HepG2 (cell line): Measurements from ENCODE around the gene MS4A6A. TPM values are rescaled to one million over a fixed set of nuclear protein-coding genes. Genes with fewer than 3 reads are reported as not detected.

Experiments
- ATAC-seq: fragments of 200-7000 bp; cut with Tn5 transposase; 3 replicates; pipeline ENCODE4 v1.9.1; 2020; ENCODE audit warnings: mild to moderate bottlenecking, moderate library complexity
- BruUV-seq: library from RNA; stranded (reverse); fragments of 400-500 nt; replicated peaks from 2 replicates; lab custom pipeline; 2021; lab: Mats Ljungman, UMichigan
- CTCF ChIA-PET: fragments of 300-600 bp; formaldehyde crosslinking; extraction: SDS; loops from one replicate; lab custom pipeline; 2021; ENCODE audit warnings: low total read pairs, inconsistent platforms, low intra/inter-chr PET ratio; lab: Yijun Ruan, JAX
- POLR2A ChIA-PET: fragments of 350-600 bp; sonication (Branson Sonifier 250); formaldehyde crosslinking; loops from one replicate; lab custom pipeline; 2020; ENCODE audit warnings: antibody characterized with exemption, inconsistent platforms; lab: Yijun Ruan, JAX
- DNase-seq: peaks from one replicate; pipeline ENCODE4 v3.0.0-alpha.2; 2015; ENCODE audit warnings: low spot score
- FAIRE-seq: peaks from 3 replicates; lab custom pipeline; 2011; peaks lifted over from hg19 to GRCh38; lab: Jason Lieb, UNC
- H2AFZ ChIP-seq: one replicate; pipeline ENCODE4 v1.6.1; 2011; ENCODE audit warnings: low read length, inconsistent platforms
- H3K27ac ChIP-seq: fragments of 300-600 bp; 3 replicates; pipeline ENCODE4 v1.8.0; 2011; ENCODE audit warnings: mixed run types, mild to moderate bottlenecking, mixed read lengths, low read length, inconsistent platforms; ENCODE audit not compliant: insufficient read depth; ENCODE audit errors: extremely low read length
- H3K27me3 ChIP-seq, 2 experiments: fragments of 200-600 bp in 1 of 2; 2 replicates in 1 of 2; 3 replicates in 1 of 2; pipeline versions ENCODE4 v1.6.0 to v1.8.0; 2011; ENCODE audit warnings: low read length in 2 of 2, mild to moderate bottlenecking in 2 of 2, moderate library complexity in 2 of 2, inconsistent platforms in 1 of 2; ENCODE audit not compliant: insufficient read depth in 2 of 2, control insufficient read depth in 1 of 2
- H3K36me3 ChIP-seq, 2 experiments: fragments of 200-600 bp in 1 of 2; replicated peaks in 1 of 2; 2 replicates in 1 of 2; 3 replicates in 1 of 2; pipeline versions ENCODE4 v1.5.1 to v1.8.0; 2011; ENCODE audit warnings: low read length in 2 of 2, inconsistent platforms in 1 of 2; ENCODE audit not compliant: insufficient read depth in 2 of 2, control insufficient read depth in 1 of 2
- H3K4me1 ChIP-seq: 2 replicates; pipeline ENCODE4 v1.5.1; 2012; ENCODE audit warnings: low read length, inconsistent platforms; ENCODE audit not compliant: insufficient read depth
- H3K4me2 ChIP-seq: 2 replicates; pipeline ENCODE4 v1.6.0; 2011; ENCODE audit warnings: low read depth, low read length, inconsistent platforms
- H3K4me3 ChIP-seq, 3 experiments: fragments of 200-600 bp in 1 of 3; sonication (generic), shearing (Covaris generic) in 1 of 3; replicated peaks in 1 of 3; 2 replicates each; pipeline ENCODE4 v1.5.1; 2011 to 2016; ENCODE audit warnings: low read length in 3 of 3, inconsistent platforms in 2 of 3, low read depth in 2 of 3, mild to moderate bottlenecking in 2 of 3, control low read depth in 1 of 3, mixed read lengths in 1 of 3; ENCODE audit not compliant: insufficient read depth in 1 of 3
- H3K79me2 ChIP-seq: one replicate; pipeline ENCODE4 v1.6.1; 2011; ENCODE audit warnings: low read length, inconsistent platforms; ENCODE audit not compliant: insufficient read depth
- H3K9ac ChIP-seq: 2 replicates; pipeline ENCODE4 v1.6.0; 2011; ENCODE audit warnings: mild to moderate bottlenecking, low read depth, low read length, inconsistent platforms; ENCODE audit not compliant: insufficient read depth
- H3K9me3 ChIP-seq: 2 replicates; pipeline ENCODE4 v1.5.1; 2012; ENCODE audit warnings: mild to moderate bottlenecking, low read length
- H4K20me1 ChIP-seq: 2 replicates; pipeline ENCODE4 v1.6.0; 2011; ENCODE audit warnings: inconsistent platforms, mild to moderate bottlenecking, low read length, moderate library complexity; ENCODE audit not compliant: insufficient read depth
- ADNP ChIP-seq: sonication (generic); formaldehyde crosslinking; IDR thresholded peaks from 2 replicates; pipeline ENCODE4 v1.4.0; 2020; ENCODE audit warnings: missing genetic modification reagents
- CREB1 ChIP-seq, 2 experiments: fragments of 450-650 bp in 1 of 2; IDR thresholded peaks; 2 replicates each; pipeline ENCODE4 v1.6.1; 2016 to 2017; ENCODE audit warnings: control low read depth in 1 of 2, mild to moderate bottlenecking in 1 of 2, missing compliant biosample characterization in 1 of 2, missing genetic modification characterization in 1 of 2
- RBFOX2 ChIP-seq: fragments of 200-400 bp; formaldehyde crosslinking; IDR thresholded peaks from 2 replicates; pipeline ENCODE4 v1.6.1; 2017; ENCODE audit warnings: low read depth, mild to moderate bottlenecking, low read length
- SCMH1 ChIP-seq: sonication (generic); formaldehyde crosslinking; IDR thresholded peaks from 2 replicates; pipeline ENCODE4 v1.9.0; 2021; ENCODE audit warnings: missing genetic modification reagents, mild to moderate bottlenecking, borderline replicate concordance
- YEATS4 ChIP-seq: sonication (generic); formaldehyde crosslinking; IDR thresholded peaks from 2 replicates; pipeline ENCODE4 v1.4.0; 2020; ENCODE audit warnings: missing genetic modification reagents, borderline replicate concordance
- ZNF407 ChIP-seq: sonication (generic); formaldehyde crosslinking; IDR thresholded peaks from one replicate; pipeline ENCODE4 v1.5.1; 2020; ENCODE audit warnings: mild to moderate bottlenecking, missing genetic modification reagents; ENCODE audit errors: not compliant biosample characterization
- ZSCAN12 ChIP-seq: sonication (generic); formaldehyde crosslinking; IDR thresholded peaks from 2 replicates; pipeline ENCODE4 v1.9.0; 2021; ENCODE audit warnings: mild to moderate bottlenecking, missing genetic modification reagents
- WGBS: methylation state at CpG from one replicate; pipeline ENCODE4 v1.1.6; 2017; ENCODE audit warnings: low lambda C conversion rate; 5-methylcytosine and 5-hydroxymethylcytosine counted together
- in situ Hi-C: cut with HindIII; loops from 2 replicates; pipeline ENCODE4 v1.10.0; 2017; ENCODE audit warnings: low pct_unique_long_range_greater_than_20kb; ENCODE audit not compliant: extremely low pct_ligation_motif_present
- intact Hi-C: fragments of 100-400 bp; cut with micrococcal nuclease; formaldehyde crosslinking; loops from one replicate; pipeline ENCODE4 v1.10.0; 2022; ENCODE audit not compliant: unreplicated experiment
- polyA plus RNA-seq, 8 experiments: library from polyadenylated mRNA; depleted of rRNA in 3 of 8; stranded (reverse) in 7 of 8; unstranded in 1 of 8; fragments of >200 nt; fragmentation: Illumina TruSeq in 4 of 8; extraction: Trizol in 4 of 8; gene quantifications; 2 replicates each; pipeline versions ENCODE4 v1.2.1 to v1.2.3, GENCODE V29; 2011 to 2016; ENCODE audit warnings: low read depth in 4 of 8, missing spikeins in 1 of 8, mixed read lengths in 1 of 8; ENCODE audit not compliant: insufficient read depth in 1 of 8
- total RNA-seq, 5 experiments: library from RNA; depleted of rRNA; stranded (reverse); fragments of >200 nt; fragmentation: Illumina TruSeq; extraction: Trizol; gene quantifications; 2 replicates each; pipeline ENCODE4 v1.2.3, GENCODE V29; 2016; ENCODE audit warnings: low read depth in 1 of 5

The MS4A6A gene
- total and polyA plus RNA-seq, 2 of the 13 experiments (the other 11 are each of a cell fraction or from before 2014, with no cell fraction given), result not detected

GRCh38 chr11:60128376-60128775, 54.5 kb downstream of the MS4A6A start (continued):
- TF ChIP-seq ZNF407 (no peak), ADNP (CRISPR knock-in tag) (no peak)
- TF ChIP-seq, all 625 proteins: peak for 0

GRCh38 chr11:60127311-60127811, 55.5 kb downstream of the MS4A6A start:
- H3K79me2 ChIP-seq, result no peaks in the 10 kb centered on the region
- in situ Hi-C loops (no loop called here), intact Hi-C loops (no loop called here)
- peaks cover 22% of the 10 kb centered on the region for H3K4me1 ChIP-seq
- TF ChIP-seq RBFOX2, result 0 out of 2 replicates have a peak, but pooled peaks have one; percentile 20
- TF ChIP-seq ZSCAN12 (CRISPR knock-in tag), result no peak
- no peak for TF ChIP-seq YEATS4 (CRISPR knock-in tag)
- TF ChIP-seq CREB1 (IDR thresholded peaks at IDR 0.05), result peak; percentile 64; the same call in 1 of the 2 replicates
- TF ChIP-seq CREB1 (CRISPR knock-in tag; IDR thresholded peaks at IDR 0.05), result no peak
- TF ChIP-seq SCMH1 (CRISPR knock-in tag), result no peak
- no peaks in the 10 kb centered on the region for H3K27me3 ChIP-seq
- H4K20me1 ChIP-seq, result no peaks in the 10 kb centered on the region
- no peaks in the 10 kb centered on the region for H3K9me3 ChIP-seq
- DNase-seq, result no peak
- POLR2A ChIA-PET, result no interaction called here
- no peak overlapping the region for H3K9ac ChIP-seq
- CTCF ChIA-PET, result no interaction called here
- ATAC-seq, result no peak
- H3K27ac ChIP-seq, result no peak overlapping the region
- no peak for FAIRE-seq
- H3K36me3 ChIP-seq, result no peaks in the 10 kb centered on the region
- no peak overlapping the region for H3K4me2 ChIP-seq
- WGBS, result 4% methylated on average over 3 of the region's 3 CpGs
- no peak overlapping the region for H3K4me3 ChIP-seq
- no TSS peak for BruUV-seq
- H2AFZ ChIP-seq, result no peak overlapping the region
